Nephron (organoid): Measurements from ENCODE around the gene GHDC.

Experiments
- H3K27ac Mint-ChIP-seq, 3 experiments: 2 replicates each; pipeline ENCODE4 v1.8.0; 2020; ENCODE audit warnings: mixed read lengths in 3 of 3, mild to moderate bottlenecking in 2 of 3, moderate library complexity in 1 of 3
- H3K27me3 Mint-ChIP-seq: 2 replicates; pipeline ENCODE4 v1.8.0; 2021; ENCODE audit warnings: low read depth, mild to moderate bottlenecking, moderate library complexity, mixed read lengths
- H3K36me3 Mint-ChIP-seq: 2 replicates; pipeline ENCODE4 v1.8.0; 2020; ENCODE audit warnings: low read depth, mixed read lengths
- H3K4me1 Mint-ChIP-seq: 2 replicates; pipeline ENCODE4 v1.8.0; 2020; ENCODE audit warnings: mixed read lengths
- H3K4me3 Mint-ChIP-seq, 3 experiments: 2 replicates each; pipeline ENCODE4 v1.8.0; 2020; ENCODE audit warnings: mild to moderate bottlenecking in 3 of 3, mixed read lengths in 3 of 3, moderate library complexity in 2 of 3
- H3K9me3 Mint-ChIP-seq: 2 replicates; pipeline ENCODE4 v1.8.0; 2020; ENCODE audit warnings: mixed read lengths
- CTCF ChIP-seq, 3 experiments: fragments of 200-600 bp; sonication (generic); IDR thresholded peaks; one replicate each; pipeline ENCODE4 v1.5.0; 2021; ENCODE audit warnings: antibody characterized with exemption in 3 of 3; ENCODE audit not compliant: unreplicated experiment in 3 of 3

The GHDC gene

DNA sequence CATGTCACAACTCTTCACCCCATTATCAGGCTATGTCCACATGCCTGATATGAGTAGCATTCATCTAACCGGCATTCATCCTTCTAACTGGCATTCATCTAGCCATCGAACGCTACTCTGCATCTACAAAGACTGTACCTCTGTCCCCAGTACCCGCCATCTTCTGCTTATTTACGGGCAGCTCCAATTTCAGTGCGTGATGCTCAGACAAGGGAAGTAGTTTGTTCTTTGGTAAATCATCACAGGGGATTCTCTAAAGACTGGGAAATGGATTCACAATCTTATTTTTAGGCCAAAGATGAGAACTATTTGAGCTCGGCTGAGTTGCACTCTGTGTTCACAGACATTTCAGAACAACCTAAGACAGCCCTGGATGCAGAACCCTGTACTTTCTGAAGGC is 42.5 kb upstream of the GHDC start:
- no peak for TF ChIP-seq CTCF (IDR thresholded peaks at IDR 0.05; ENCODE audit: unreplicated experiment in 3 of 3)
- H3K4me3 Mint-ChIP-seq = no peak overlapping the region
- H3K27me3 Mint-ChIP-seq = no peaks in the 10 kb centered on the region
- peaks cover 4% of the 10 kb centered on the region for H3K36me3 Mint-ChIP-seq
- peak overlapping the region in 1 of 3 experiments; percentile 28 for H3K27ac Mint-ChIP-seq
- H3K4me1 Mint-ChIP-seq = peaks cover 11% of the 10 kb centered on the region
- H3K9me3 Mint-ChIP-seq = no peaks in the 10 kb centered on the region

DNA sequence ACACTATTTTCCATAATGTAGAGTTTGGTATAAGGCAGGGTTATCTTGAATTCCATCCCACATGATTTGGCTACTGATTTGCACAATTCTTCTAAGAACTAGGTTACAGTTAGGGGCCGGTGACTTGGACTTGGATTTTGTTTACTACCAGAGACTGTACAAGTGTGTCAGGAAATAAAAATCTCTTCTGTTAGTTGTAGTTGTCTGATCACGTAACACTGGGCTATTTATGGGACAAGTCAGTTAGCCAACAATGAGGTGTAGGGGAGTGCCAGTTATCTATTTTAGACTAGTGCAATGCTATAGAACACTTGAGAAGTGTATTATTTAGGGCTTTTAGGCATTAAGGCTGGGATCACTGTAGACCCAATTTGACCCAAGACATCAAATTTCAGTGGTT is 39.7 kb upstream of the GHDC start:
- H3K36me3 Mint-ChIP-seq = peaks cover 4% of the 10 kb centered on the region
- peaks cover 11% of the 10 kb centered on the region for H3K4me1 Mint-ChIP-seq
- no peaks in the 10 kb centered on the region for H3K9me3 Mint-ChIP-seq
- no peak overlapping the region for H3K4me3 Mint-ChIP-seq
- no peaks in the 10 kb centered on the region for H3K27me3 Mint-ChIP-seq
- no peak overlapping the region for H3K27ac Mint-ChIP-seq
- TF ChIP-seq CTCF (IDR thresholded peaks at IDR 0.05; ENCODE audit: unreplicated experiment in 3 of 3) = no peak

DNA sequence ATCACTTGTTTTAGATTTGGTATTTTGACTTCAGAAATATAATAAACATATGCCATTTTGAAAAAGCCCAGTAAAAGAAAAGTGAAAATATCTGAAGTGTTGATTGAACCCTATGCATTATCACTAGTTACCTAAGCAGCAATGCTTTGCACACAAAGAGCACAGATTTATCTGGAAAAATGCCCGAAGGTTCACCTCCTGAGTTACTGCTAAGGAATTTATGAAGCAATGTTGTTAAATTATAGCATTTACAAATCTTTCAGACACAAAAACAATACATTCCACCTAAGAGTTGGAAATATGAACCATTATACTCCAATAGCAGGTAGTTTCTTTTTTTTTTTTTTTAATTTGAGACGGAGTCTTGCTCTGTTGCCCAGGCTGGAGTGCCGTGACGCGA is 38.9 kb upstream of the GHDC start:
- H3K36me3 Mint-ChIP-seq = peaks cover 7% of the 10 kb centered on the region
- H3K27ac Mint-ChIP-seq = no peak overlapping the region
- no peaks in the 10 kb centered on the region for H3K27me3 Mint-ChIP-seq
- TF ChIP-seq CTCF (IDR thresholded peaks at IDR 0.05; ENCODE audit: unreplicated experiment in 3 of 3) = no peak
- peaks cover 15% of the 10 kb centered on the region for H3K4me1 Mint-ChIP-seq
- no peaks in the 10 kb centered on the region for H3K9me3 Mint-ChIP-seq
- no peak overlapping the region for H3K4me3 Mint-ChIP-seq

DNA sequence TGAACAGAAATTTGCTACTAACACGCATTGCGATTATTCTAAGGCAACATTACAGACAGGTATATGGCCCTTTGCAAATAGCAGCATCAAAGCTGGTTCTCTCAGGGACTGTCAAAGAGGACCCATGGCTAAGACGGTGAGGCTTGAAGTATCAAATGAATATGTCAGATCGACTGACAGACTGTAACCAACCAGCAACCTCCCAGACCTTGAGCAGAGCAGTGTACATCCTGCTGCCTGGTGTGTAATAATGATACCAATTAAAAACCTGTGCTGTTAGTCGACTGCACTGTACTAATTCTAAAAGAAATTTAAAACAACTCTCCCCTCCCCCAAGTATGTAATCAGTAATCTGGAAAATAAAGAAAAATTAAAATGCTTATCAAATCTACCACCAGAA is 35.9 kb upstream of the GHDC start:
- Mint-ChIP-seq H3K4me3 (no peak overlapping the region), H3K4me1 (peaks cover 12% of the 10 kb centered on the region), H3K27me3 (no peaks in the 10 kb centered on the region), H3K36me3 (peaks cover 8% of the 10 kb centered on the region), H3K27ac (no peak overlapping the region), H3K9me3 (no peaks in the 10 kb centered on the region)
- TF ChIP-seq CTCF (IDR thresholded peaks at IDR 0.05; ENCODE audit: unreplicated experiment in 3 of 3) = no peak

GRCh38 chr17:42227849-42228700 is 33.8 kb upstream of the GHDC start:
- H3K4me3 Mint-ChIP-seq = peak overlapping the region in 1 of 3 experiments; percentile 25
- peak overlapping the region; percentile 22 to 62 (median 56) for H3K27ac Mint-ChIP-seq
- no peak for TF ChIP-seq CTCF (IDR thresholded peaks at IDR 0.05; ENCODE audit: unreplicated experiment in 3 of 3)
- H3K4me1 Mint-ChIP-seq = peaks cover 6% of the 10 kb centered on the region
- no peaks in the 10 kb centered on the region for H3K27me3 Mint-ChIP-seq
- no peaks in the 10 kb centered on the region for H3K9me3 Mint-ChIP-seq
- peaks cover 21% of the 10 kb centered on the region for H3K36me3 Mint-ChIP-seq

- no peak for TF ChIP-seq CTCF (IDR thresholded peaks at IDR 0.05; ENCODE audit: unreplicated experiment in 3 of 3)
- no peak overlapping the region for H3K27ac Mint-ChIP-seq
- peaks cover 6% of the 10 kb centered on the region for H3K4me1 Mint-ChIP-seq
- H3K4me3 Mint-ChIP-seq = no peak overlapping the region
- H3K27me3 Mint-ChIP-seq = no peaks in the 10 kb centered on the region
- H3K36me3 Mint-ChIP-seq = peaks cover 29% of the 10 kb centered on the region
- H3K9me3 Mint-ChIP-seq = no peaks in the 10 kb centered on the region
Measured at GRCh38 chr17:42225646-42226045, 31.4 kb upstream of the GHDC start.
